Cardiac septum (tissue), 1 donor: Measurements from ENCODE around the gene CNBP. TPM values are rescaled to one million over a fixed set of nuclear protein-coding genes. Genes with fewer than 3 reads are reported as not detected.
"Not testable (repeated sequence)": the region's sequence is repeated elsewhere in the genome, so short reads cannot be mapped to it uniquely, and the experiment has no call there.

Source experiments
- DNase-seq: peaks from one replicate; pipeline ENCODE4 v3.0.0-alpha.2; 2020; ENCODE audit warnings: low spot score
- intact Hi-C: fragments of 100-400 bp; cut with DNase I; formaldehyde crosslinking; loops from one replicate; pipeline ENCODE4 v1.14.0; 2022
- long read RNA-seq: library from polyadenylated mRNA; unstranded; transcript quantifications from one replicate; pipeline ENCODE4 v2.0.0, GENCODE V29; 2021
- total RNA-seq: library from RNA; stranded (reverse); fragmentation: NEBNext Ultra II Directional; extraction: Animal tissue kit (Norgen Biotek cat#: 25700); gene quantifications from one replicate; pipeline ENCODE4 v1.2.1, GENCODE V29; 2021
- donor health status: DM: no; HTN: no; CAD: no.

The CNBP gene
- total RNA-seq = 458 TPM
- long read RNA-seq, transcript CNBP-207 (5 exons, 1,626 nt) = minor isoform, 255 of 934 reads
- long read RNA-seq, transcript CNBP-208 (5 exons, 1,549 nt) = minor isoform, 23 of 934 reads
- long read RNA-seq, transcript CNBP-204 (5 exons, 1,641 nt) = minor isoform, 118 of 934 reads
- long read RNA-seq, transcript CNBP-201 (5 exons, 1,664 nt) = major isoform, 329 of 934 reads
- long read RNA-seq, partial matches to known transcripts = 17 of 934 reads
- long read RNA-seq, other reads (novel, unspliced or antisense) = 170 of 934 reads

GRCh38 chr3:129183569-129184395 lies at the start of gene CNBP:
Gene CNBP, minus strand, starts transcription at chr3:129183896. Its CDS starts 12,139 bp downstream, at chr3:129171757.
- peak; percentile 96 for DNase-seq
- intact Hi-C loops = loop anchor here (5.0 kb wide), 2 partner anchors 44 to 64 kb away; partner anchors contain the start of gene COPG1

DNA sequence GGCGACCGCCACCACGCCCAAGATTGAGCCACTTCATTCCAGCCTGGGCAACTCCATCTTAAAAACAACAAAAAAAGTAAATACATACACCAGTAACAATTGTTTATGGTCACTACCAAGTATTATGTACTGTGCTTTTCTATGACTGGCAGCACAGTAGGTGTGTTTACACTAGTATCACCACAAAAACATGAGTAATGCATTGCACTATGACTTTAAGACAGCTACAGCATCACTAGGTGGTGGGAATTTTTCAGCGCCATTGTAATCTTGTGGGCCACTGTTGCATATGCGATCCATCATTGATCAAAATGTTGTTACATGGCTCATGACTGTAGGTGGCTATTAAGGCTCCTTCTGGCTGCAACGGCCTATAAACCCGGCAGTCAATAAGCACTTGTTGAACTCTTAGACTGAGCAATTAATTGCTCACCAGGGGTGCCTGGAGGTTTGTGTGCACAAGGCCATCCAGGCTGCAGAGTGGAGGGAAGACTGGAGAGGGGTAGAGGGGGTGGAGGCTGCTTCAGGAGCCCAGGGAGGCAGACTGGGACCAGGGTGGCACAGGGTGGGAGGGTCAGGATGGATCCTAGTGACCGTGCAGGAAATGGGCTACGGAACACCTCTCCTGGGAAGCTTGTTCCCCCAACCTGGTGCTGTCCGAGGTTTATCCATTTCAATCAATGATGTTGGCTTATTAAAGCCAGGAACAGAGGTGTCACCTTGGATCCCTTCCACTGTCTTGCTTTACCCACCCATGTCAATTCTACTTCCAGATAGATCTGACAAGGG lies 47.8 kb upstream of the CNBP start:
- intact Hi-C loops = no loop called here
- DNase-seq = no peak

- no peak for DNase-seq
- intact Hi-C loops = no loop called here
These were observed 46.8 kb upstream of the CNBP start for GRCh38 chr3:129230311-129231019.

DNA sequence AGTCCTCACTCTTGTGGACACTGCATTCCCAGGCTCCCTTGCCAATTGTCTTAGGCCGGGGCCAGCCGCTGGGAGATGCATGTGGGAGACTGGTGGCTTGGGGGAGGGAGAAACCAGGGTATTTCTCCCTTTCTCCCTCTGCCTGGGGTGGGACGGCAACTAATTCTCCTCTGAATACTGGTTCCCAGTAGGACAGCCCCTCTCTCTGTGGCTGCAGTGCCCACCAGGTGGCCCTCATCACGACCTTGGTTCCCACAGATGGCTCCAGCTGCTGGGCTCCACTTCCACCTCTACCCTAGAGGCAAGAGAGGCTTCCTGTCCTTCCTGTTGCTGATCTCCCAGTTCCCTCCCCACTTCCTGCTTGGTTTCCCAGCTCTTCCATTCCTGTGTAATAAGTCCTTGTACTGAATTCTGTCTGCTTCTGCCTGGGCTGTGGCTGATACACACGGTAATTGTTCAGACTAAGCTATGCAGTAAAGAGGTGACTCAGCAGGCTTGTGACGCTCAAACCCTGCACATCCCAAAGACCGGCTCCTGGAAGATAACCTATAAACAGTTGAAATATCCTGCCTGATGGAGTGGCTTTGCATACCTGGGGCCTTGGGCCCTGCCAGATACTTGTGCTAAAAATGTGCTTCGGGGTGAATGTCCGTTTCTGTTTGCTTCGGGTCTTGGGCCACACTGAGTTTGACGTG lies 45.3 kb upstream of the CNBP start:
- no peak for DNase-seq
- intact Hi-C loops = loop anchor here (5.0 kb wide), 1 partner anchor 47 kb away; the partner anchor contains the start of gene CNBP

GRCh38 chr3:129226374-129226773 lies 42.7 kb upstream of the CNBP start:
- DNase-seq = peak; percentile 93
- intact Hi-C loops = loop anchor here (5.0 kb wide), 1 partner anchor 44 kb away; the partner anchor contains the start of gene CNBP

DNA sequence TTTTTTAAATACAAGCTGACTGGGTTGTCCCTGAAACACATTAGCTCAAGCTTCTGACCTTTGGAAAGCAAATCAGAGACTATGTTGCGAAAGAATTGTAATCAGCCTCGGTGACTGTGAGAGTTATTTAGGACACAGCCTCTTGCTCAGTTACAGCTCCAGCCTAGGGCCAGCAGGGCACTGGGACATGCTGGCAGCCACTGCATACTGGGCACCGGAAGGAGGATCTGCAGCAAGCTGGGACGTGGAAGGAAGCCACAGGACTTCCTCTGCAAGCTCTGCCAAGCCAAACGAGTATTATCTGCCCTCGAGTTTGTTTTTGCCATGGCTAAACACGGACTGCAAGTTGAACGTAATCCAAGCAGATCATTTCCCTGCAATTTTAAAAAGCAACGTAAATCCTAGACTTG lies 41.3 kb upstream of the CNBP start:
- intact Hi-C loops = loop anchor here (1.0 to 5.0 kb wide), 3 partner anchors 30 to 64 kb away; partner anchors contain the start of genes CNBP and ISY1

GRCh38 chr3:129224387-129224786 lies 40.7 kb upstream of the CNBP start:
- intact Hi-C loops, DNase-seq: not testable (repeated sequence)

More for the DNA sequence above, 41.3 kb upstream of the CNBP start:
- peak; percentile 89 for DNase-seq

- DNase-seq = no peak
- intact Hi-C loops = no loop called here
These were observed 35.0 kb upstream of the CNBP start for GRCh38 chr3:129218742-129219141.

GRCh38 chr3:129213238-129213637 lies 29.5 kb upstream of the CNBP start:
- intact Hi-C loops = no loop called here
- DNase-seq = no peak

- intact Hi-C loops = no loop called here
- DNase-seq = peak; percentile 86
These were observed 28.1 kb upstream of the CNBP start for GRCh38 chr3:129211772-129212171.

DNA sequence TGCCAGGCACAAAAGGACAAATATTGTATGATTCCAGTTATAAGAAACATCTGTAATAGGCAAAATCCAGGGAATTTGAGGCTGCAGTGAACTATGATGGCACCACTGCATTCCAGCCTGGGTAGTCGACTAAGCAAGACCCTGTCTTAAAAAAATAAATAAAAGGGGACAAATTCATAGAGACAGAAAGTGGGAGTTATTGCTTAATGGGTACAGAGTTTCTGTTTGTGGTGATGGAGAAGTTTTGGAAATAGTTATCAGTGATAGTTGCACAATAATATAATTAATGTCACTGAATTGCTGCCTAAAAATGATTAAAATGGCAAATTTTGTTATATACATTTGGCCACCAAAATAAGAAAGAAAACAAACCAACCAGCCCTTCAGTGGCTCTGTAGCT lies 27.6 kb upstream of the CNBP start:
- no peak for DNase-seq
- intact Hi-C loops = no loop called here

DNA sequence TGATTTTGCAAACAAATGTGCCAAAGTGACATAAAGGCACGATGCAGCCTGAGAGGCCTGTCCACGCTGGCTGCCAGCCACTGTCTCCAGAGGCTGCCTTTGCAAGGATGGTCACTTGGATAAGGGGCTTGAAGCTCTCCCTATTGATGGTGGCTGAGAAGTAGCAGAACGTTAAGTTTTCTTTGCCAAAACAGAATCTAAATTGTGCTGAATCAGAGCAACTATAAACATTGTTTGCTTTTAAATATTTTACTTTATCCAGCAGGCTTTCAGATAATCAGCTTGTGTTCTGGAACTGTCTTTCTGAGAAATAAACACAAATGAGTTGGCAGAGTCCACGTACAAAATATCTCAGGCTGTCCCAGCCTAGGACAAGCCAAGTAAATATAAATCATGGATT lies 23.8 kb upstream of the CNBP start:
- intact Hi-C loops = no loop called here
- no peak for DNase-seq

DNA sequence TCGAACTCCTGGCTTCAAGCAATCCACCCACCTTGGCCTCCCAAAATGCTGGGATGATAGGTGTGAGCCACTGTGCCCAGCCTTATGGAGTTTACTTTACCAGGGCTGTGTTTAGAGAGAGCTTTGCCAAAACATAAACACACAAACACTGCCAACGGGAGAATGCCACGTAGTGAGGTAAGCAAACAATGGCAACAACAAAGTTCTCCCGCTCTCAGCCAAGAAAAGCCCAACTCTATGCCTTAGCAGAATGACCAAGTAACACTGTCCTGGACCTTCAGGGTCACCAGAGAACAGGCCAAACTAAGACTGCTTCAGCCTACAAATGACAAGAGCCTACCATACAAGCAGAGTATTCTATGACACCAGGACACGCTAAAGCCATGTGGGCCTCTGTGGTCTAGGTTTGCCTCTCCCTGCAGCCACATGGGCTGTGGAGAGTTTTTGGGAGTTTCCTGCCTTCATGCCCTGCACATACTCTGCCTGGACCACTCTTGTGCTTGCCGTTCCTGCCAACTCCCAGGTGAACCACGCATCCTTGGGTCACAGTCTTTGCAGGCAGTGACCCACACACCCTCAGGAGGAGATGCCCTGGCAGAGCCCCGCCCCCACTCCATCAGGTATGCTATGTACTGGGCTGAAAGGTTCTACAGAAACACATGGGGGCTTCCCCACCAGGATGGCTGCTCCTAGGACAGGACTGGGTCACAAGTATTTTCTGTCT lies 21.6 kb upstream of the CNBP start:
- intact Hi-C loops = no loop called here
- no peak for DNase-seq

GRCh38 chr3:129204473-129204872 lies 20.8 kb upstream of the CNBP start:
- no peak for DNase-seq

GRCh38 chr3:129199366-129199765 lies 15.7 kb upstream of the CNBP start:
- DNase-seq = no peak
- intact Hi-C loops = no loop called here

More at GRCh38 chr3:129204473-129204872, 20.8 kb upstream of the CNBP start:
- intact Hi-C loops = no loop called here

DNA sequence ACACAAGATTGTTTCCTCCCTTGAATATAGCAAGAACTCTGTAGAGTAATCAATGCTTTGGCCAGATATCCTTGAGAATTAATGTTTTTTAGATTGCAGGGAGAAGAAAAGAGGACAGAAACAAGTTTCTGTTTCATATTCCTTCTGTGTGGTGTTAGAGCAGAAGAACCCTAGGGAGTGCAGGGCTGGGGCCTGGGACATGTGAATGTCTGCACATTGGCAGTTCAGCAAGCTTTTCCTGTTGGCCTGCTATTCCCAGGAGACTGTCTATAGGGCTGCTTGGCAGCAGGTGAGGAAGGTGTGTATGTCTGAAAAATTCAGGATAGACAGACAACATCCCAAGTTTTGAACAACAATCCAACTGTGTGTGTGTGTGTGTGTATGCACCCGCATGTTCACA lies 13.6 kb upstream of the CNBP start:
- DNase-seq = no peak
- intact Hi-C loops = no loop called here

GRCh38 chr3:129196601-129197000 lies 12.9 kb upstream of the CNBP start:
- DNase-seq = no peak
- intact Hi-C loops = no loop called here

- DNase-seq = peak; percentile 79
- intact Hi-C loops = loop anchor here (1.0 kb wide), 1 partner anchor 30 kb away; no protein-coding TSS in a partner anchor
These were observed 12.1 kb upstream of the CNBP start for GRCh38 chr3:129195731-129196256.
